T-helper 2 cell (primary cell): ENCODE data around the gene RPS15.

Experiments used
- DNase-seq, 5 experiments: peaks; one replicate each; pipeline versions ENCODE4 v3.0.0 to v3.0.0-alpha.2; 2012 to 2022

RPS15 gene

DNA sequence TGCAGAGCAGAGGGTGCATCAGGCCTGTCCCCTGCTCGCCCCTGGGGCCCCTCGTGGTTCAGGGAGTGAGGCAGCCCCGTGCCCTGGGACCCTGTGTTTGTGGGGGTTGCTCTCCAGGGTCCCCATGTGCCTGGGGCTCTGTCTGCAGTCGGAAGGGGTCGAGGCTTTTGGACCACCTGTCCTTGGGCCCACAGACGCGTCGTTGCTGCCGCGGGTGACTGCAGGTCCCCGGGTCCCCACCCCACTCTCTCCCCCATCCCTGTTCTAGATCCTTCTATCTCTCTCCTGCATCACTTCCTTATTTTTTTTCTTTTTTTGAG lies 50.0 kb downstream of the RPS15 start:
- DNase-seq = no peak

DNA sequence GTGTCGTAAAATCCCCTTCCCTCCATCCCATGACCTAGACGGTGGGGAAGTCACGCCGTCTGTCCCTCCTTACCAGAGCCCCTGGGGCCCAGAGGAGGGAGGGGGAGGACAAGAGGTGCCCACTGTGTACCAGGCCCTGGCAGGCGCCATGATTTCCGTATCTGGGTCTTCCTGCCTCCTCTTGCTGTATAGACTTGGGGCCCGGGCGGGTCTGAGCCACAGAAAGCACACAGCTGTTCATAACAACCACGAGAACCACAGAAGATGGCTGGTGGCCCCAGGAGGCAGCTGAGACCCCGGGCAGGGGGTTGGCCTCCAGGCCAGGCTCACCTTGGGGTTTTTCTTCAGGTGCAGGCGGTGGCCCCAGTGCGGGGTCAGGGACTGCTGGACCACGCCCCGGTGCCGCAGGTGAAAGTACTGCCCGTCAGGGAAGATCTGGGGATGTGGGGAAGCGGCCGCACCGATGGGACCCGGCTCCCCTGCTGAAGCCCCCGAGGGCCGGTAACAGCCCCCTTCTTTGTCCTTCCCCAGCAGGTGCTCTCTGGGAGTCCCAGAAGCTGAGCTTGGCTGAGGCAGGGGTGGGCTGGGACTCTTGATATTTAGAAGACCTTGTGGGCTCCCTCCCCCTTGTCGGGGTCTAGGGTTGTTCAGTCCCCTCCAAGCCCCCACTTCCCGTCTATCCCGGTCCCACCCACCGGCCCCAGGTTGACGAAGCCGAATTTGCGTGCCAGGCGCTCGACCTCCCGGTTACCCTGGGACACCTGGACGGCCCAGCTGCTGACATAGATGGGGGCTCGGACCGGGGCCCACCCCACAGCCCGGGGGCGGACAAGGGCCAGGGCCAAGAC lies 51.5 kb downstream of the RPS15 start:
- peak in 2 of 5 experiments; percentile 8 to 65 for DNase-seq
